Upper lobe of left lung (tissue), 4 donors: ENCODE data around the gene HSPA4L.

Experiments
- CTCF ChIP-seq, 6 experiments: fragments of 450-650 bp in 4 of 6; fragments of 200-600 bp in 2 of 6; sonication (generic) in 2 of 6; IDR thresholded peaks; one replicate each; pipeline ENCODE4 v1.5.1; 2016 to 2019; ENCODE audit warnings: antibody characterized with exemption in 6 of 6
- POLR2A ChIP-seq, 4 donors: fragments of 450-650 bp; IDR thresholded peaks; one replicate each; pipeline ENCODE4 v1.5.1; 2016 to 2017; ENCODE audit warnings: antibody characterized with exemption in 4 of 4, mild to moderate bottlenecking in 2 of 4
- POLR2AphosphoS5 ChIP-seq, 2 donors: sonication (generic); formaldehyde crosslinking; IDR thresholded peaks; one replicate each; pipeline ENCODE4 v1.5.1; 2017; ENCODE audit warnings: antibody characterized with exemption in 2 of 2

GRCh38 chr4:127846061-127846460, 63.9 kb downstream of the HSPA4L start:
- TF ChIP-seq POLR2A (IDR thresholded peaks at IDR 0.05), result no peak
- no peak for TF ChIP-seq CTCF (IDR thresholded peaks at IDR 0.05)
- TF ChIP-seq POLR2AphosphoS5 (IDR thresholded peaks at IDR 0.05), result no peak
